Pancreas (tissue), 10 donors: Measurements from ENCODE around the gene ARL15. TPM values are rescaled to one million over a fixed set of nuclear protein-coding genes. Genes with fewer than 3 reads are reported as not detected.
A peak's percentile ranks its signal among the peaks of the same experiment; 100 is the strongest.

Experiments
- ATAC-seq, 4 donors: fragments of 200-7000 bp; cut with Tn5 transposase; one replicate each; pipeline versions ENCODE4 v1.8.0 to v1.9.1; 2020; ENCODE audit warnings: mild to moderate bottlenecking in 4 of 4, moderate library complexity in 4 of 4
- DNase-seq, 6 donors: peaks; one replicate each; pipeline ENCODE4 v3.0.0-alpha.2; 2020
- FAIRE-seq: peaks from 2 replicates; lab custom pipeline; 2012; peaks lifted over from hg19 to GRCh38; lab: Jason Lieb, UNC
- H3K27ac ChIP-seq, 4 donors: fragments of 200-600 bp; sonication (generic); 1 replicate in 3 of 4; 2 replicates in 1 of 4; pipeline versions ENCODE4 v1.5.0 to v1.8.0; 2020
- H3K27me3 ChIP-seq, 4 donors: fragments of 200-600 bp; one replicate each; pipeline ENCODE4 v1.8.0; 2021
- H3K36me3 ChIP-seq, 3 donors: fragments of 200-600 bp; sonication (generic) in 1 of 3; one replicate each; pipeline versions ENCODE4 v1.5.0 to v1.8.0; 2020 to 2021
- H3K4me1 ChIP-seq, 3 donors: fragments of 200-600 bp; one replicate each; pipeline ENCODE4 v1.8.0; 2021
- H3K4me3 ChIP-seq, 4 donors: fragments of 200-600 bp; sonication (generic) in 2 of 4; one replicate each; pipeline versions ENCODE4 v1.5.0 to v1.8.0; 2020 to 2021
- H3K9me3 ChIP-seq, 4 donors: fragments of 200-600 bp; one replicate each; pipeline ENCODE4 v1.8.0; 2021
- CTCF ChIP-seq, 4 donors: fragments of 200-600 bp; sonication (generic) in 3 of 4; IDR thresholded peaks; one replicate each; pipeline versions ENCODE4 v1.5.0 to v1.8.0; 2021; ENCODE audit warnings: antibody characterized with exemption in 4 of 4
- WGBS, 2 donors: extraction: QIAGEN DNeasy Blood & Tissue Kit; methylation state at CpG; one replicate each; pipeline ENCODE4 v1.1.7; 2013; 5-methylcytosine and 5-hydroxymethylcytosine counted together
- intact Hi-C, 3 donors: fragments of 100-400 bp; cut with DNase I; formaldehyde crosslinking; loops; one replicate each; pipeline versions ENCODE4 v1.11.1 to v1.14.2; 2022
- polyA plus RNA-seq, 2 donors: library from polyadenylated mRNA; stranded (reverse); fragments of 200-250 nt; gene quantifications; one replicate each; pipeline ENCODE4 v1.2.3, GENCODE V29; 2013
- total RNA-seq, 6 donors: library from RNA; stranded (reverse); fragmentation: NEBNext Ultra II Directional in 4 of 6; extraction: Animal tissue kit (Norgen Biotek cat#: 25700) in 4 of 6; gene quantifications; one replicate each; pipeline versions ENCODE4 v1.2.1 to v1.2.4, GENCODE V29; 2021 to 2023
- donor health status: healthy with polysubstance abuse.
- donor health status: DM: no; HTN: no; CAD: no; lungs with moderate emphysema.
- donor health status: DM: no; HTN: no; CAD: no.
- donor health status: control.
- donor health status: control.
- donor health status: Bipolar disorder and iron deficiency.
- donor health status: DM: yes; HTN: yes; CAD: no.
- donor health status: DM: no; HTN: no; CAD: no.
- donor health status: DM: no; HTN: no; CAD: no.
- donor health status: DM: yes; HTN: yes; CAD: no.

The ARL15 gene
- total and polyA plus RNA-seq, 8 donors = 3.9 to 14.0 (median 6.7) TPM

- peaks cover 0 to 5% (median 0%) of the 10 kb centered on the region in 3 donors for H3K36me3 ChIP-seq
- DNase-seq (no peak), FAIRE-seq (no peak), ATAC-seq (no peak)
- no peaks in the 10 kb centered on the region for H3K9me3 ChIP-seq
- no peak overlapping the region for H3K4me3 ChIP-seq
- H3K4me1 ChIP-seq = no peaks in the 10 kb centered on the region
- intact Hi-C loops = no loop called here
- H3K27me3 ChIP-seq = no peaks in the 10 kb centered on the region
- TF ChIP-seq CTCF (IDR thresholded peaks at IDR 0.05) = no peak
- no peak overlapping the region for H3K27ac ChIP-seq
Observed at GRCh38 chr5:53882676-53883031, 427.7 kb downstream of the ARL15 start.

- Histone ChIP-seq H3K4me1 (no peaks in the 10 kb centered on the region), H3K27me3 (no peaks in the 10 kb centered on the region), H3K4me3 (no peak overlapping the region), H3K27ac (no peak overlapping the region), H3K36me3 (peaks cover 0 to 5% (median 0%) of the 10 kb centered on the region in 3 donors), H3K9me3 (no peaks in the 10 kb centered on the region)
- no peak for DNase-seq
- intact Hi-C loops = no loop called here
- ATAC-seq = no peak
- no peak for TF ChIP-seq CTCF (IDR thresholded peaks at IDR 0.05)
- FAIRE-seq = no peak
- WGBS, 2 donors = 87 to 95% methylated on average over 1 of the region's 1 CpG
Observed at GRCh38 chr5:53882006-53882675, 428.2 kb downstream of the ARL15 start.

GRCh38 chr5:53879708-53880323 is 430.6 kb downstream of the ARL15 start:
- 84 to 91% methylated on average over 5 of the region's 5 CpGs for WGBS, 2 donors
- TF ChIP-seq CTCF (IDR thresholded peaks at IDR 0.05) = no peak
- no peaks in the 10 kb centered on the region for H3K27me3 ChIP-seq
- intact Hi-C loops = no loop called here
- no peaks in the 10 kb centered on the region for H3K4me1 ChIP-seq
- no peak overlapping the region for H3K27ac ChIP-seq
- H3K9me3 ChIP-seq = no peaks in the 10 kb centered on the region
- DNase-seq = no peak
- no peak for FAIRE-seq
- ATAC-seq = no peak
- H3K4me3 ChIP-seq = no peak overlapping the region
- H3K36me3 ChIP-seq = no peaks in the 10 kb centered on the region

- Histone ChIP-seq H3K36me3 (no peaks in the 10 kb centered on the region), H3K9me3 (no peaks in the 10 kb centered on the region), H3K27me3 (no peaks in the 10 kb centered on the region), H3K4me3 (no peak overlapping the region), H3K27ac (no peak overlapping the region), H3K4me1 (no peaks in the 10 kb centered on the region)
- no peak for TF ChIP-seq CTCF (IDR thresholded peaks at IDR 0.05)
- ATAC-seq (no peak), FAIRE-seq (no peak), DNase-seq (no peak)
- intact Hi-C loops = no loop called here
- WGBS, 2 donors = 78 to 86% methylated on average over 2 of the region's 2 CpGs
Observed at GRCh38 chr5:53878015-53878414, 432.4 kb downstream of the ARL15 start.

GRCh38 chr5:53877243-53877642 is 433.1 kb downstream of the ARL15 start:
- Histone ChIP-seq H3K4me3 (no peak overlapping the region), H3K36me3 (no peaks in the 10 kb centered on the region), H3K4me1 (no peaks in the 10 kb centered on the region), H3K27me3 (no peaks in the 10 kb centered on the region), H3K27ac (no peak overlapping the region), H3K9me3 (no peaks in the 10 kb centered on the region)
- intact Hi-C loops = no loop called here
- 15 to 33% methylated on average over 2 of the region's 2 CpGs for WGBS, 2 donors
- no peak for TF ChIP-seq CTCF (IDR thresholded peaks at IDR 0.05)
- FAIRE-seq = no peak
- ATAC-seq = peak in 2 of 4 donors; percentile 40 to 54
- peak in 1 of 6 donors; percentile 18 for DNase-seq
